ENCODE results near the gene DUSP15. TPM values are rescaled to one million over a fixed set of nuclear protein-coding genes. Genes with fewer than 3 reads are reported as not detected.

Gene DUSP15
- total and polyA plus RNA-seq, 12 donors = 2.4 to 17.6 (median 6.1) TPM

GRCh38 chr20:31823360-31824124 lies 46.8 kb downstream of the DUSP15 start:
- 37 to 65% (median 54%) methylated on average over 6 to 14 of the region's 14 CpGs for WGBS, 4 donors
- Histone ChIP-seq H3K36me3 (replicated peaks in 1 of 2) (no peaks in the 10 kb centered on the region), H3K27me3 (no peaks in the 10 kb centered on the region), H3K9me3 (replicated peaks in 1 of 3) (no peaks in the 10 kb centered on the region), H3K27ac (no peak overlapping the region), H3K4me3 (no peak overlapping the region), H3K4me1 (replicated peaks in 1 of 2) (peaks cover 0 to 3% of the 10 kb centered on the region in 2 donors)
- intact Hi-C loops (cut with DNase I) = loop anchor here (5.0 to 10.0 kb wide), 2 partner anchors 201 to 209 kb away; no protein-coding TSS in a partner anchor
- no peak for TF ChIP-seq CTCF (IDR thresholded peaks at IDR 0.05)
- no peak for DNase-seq

- Histone ChIP-seq H3K27ac (no peak overlapping the region), H3K9me3 (replicated peaks in 1 of 3) (no peaks in the 10 kb centered on the region), H3K36me3 (replicated peaks in 1 of 2) (no peaks in the 10 kb centered on the region), H3K27me3 (no peaks in the 10 kb centered on the region), H3K4me3 (peak overlapping the region in 1 of 4 donors; percentile 3), H3K4me1 (replicated peaks in 1 of 2) (peaks cover 0 to 3% of the 10 kb centered on the region in 2 donors)
- no peak for TF ChIP-seq POLR2A (IDR thresholded peaks at IDR 0.05)
- TF ChIP-seq CTCF (IDR thresholded peaks at IDR 0.05) = peak; percentile 97 to 100 (median 98)
- peak; percentile 76 to 89 (median 81) for DNase-seq
- 2 to 13% (median 4%) methylated on average over 4 to 29 of the region's 29 CpGs for WGBS, 4 donors
- intact Hi-C loops (cut with DNase I) = loop anchor here (5.0 to 10.0 kb wide), 2 partner anchors 202 to 210 kb away; no protein-coding TSS in a partner anchor
These were observed 47.7 kb downstream of the DUSP15 start for GRCh38 chr20:31822421-31823330.

GRCh38 chr20:31821427-31821826 lies 48.9 kb downstream of the DUSP15 start:
- intact Hi-C loops (cut with DNase I) = loop anchor here (5.0 to 10.0 kb wide), 2 partner anchors 203 to 211 kb away; no protein-coding TSS in a partner anchor
- WGBS, 4 donors = 44 to 68% (median 51%) methylated on average over 2 to 5 of the region's 5 CpGs
- no peak for TF ChIP-seq CTCF (IDR thresholded peaks at IDR 0.05)
- TF ChIP-seq POLR2A (IDR thresholded peaks at IDR 0.05) = no peak
- Histone ChIP-seq H3K4me1 (replicated peaks in 1 of 2) (peaks cover 0 to 3% of the 10 kb centered on the region in 2 donors), H3K9me3 (replicated peaks in 1 of 3) (no peaks in the 10 kb centered on the region), H3K4me3 (no peak overlapping the region), H3K27me3 (no peaks in the 10 kb centered on the region), H3K36me3 (replicated peaks in 1 of 2) (no peaks in the 10 kb centered on the region), H3K27ac (no peak overlapping the region)
- DNase-seq = no peak

- H3K27me3 ChIP-seq = no peaks in the 10 kb centered on the region
- no peak for DNase-seq
- intact Hi-C loops (cut with DNase I) = loop anchor here (5.0 to 10.0 kb wide), 2 partner anchors 205 to 212 kb away; no protein-coding TSS in a partner anchor
- no peak for TF ChIP-seq POLR2A (IDR thresholded peaks at IDR 0.05)
- TF ChIP-seq CTCF (IDR thresholded peaks at IDR 0.05) = no peak
- no peak overlapping the region for H3K4me3 ChIP-seq
- no peaks in the 10 kb centered on the region for H3K9me3 ChIP-seq (replicated peaks in 1 of 3)
- no peaks in the 10 kb centered on the region for H3K36me3 ChIP-seq (replicated peaks in 1 of 2)
- H3K27ac ChIP-seq = no peak overlapping the region
- H3K4me1 ChIP-seq (replicated peaks in 1 of 2) = peaks cover 0 to 3% of the 10 kb centered on the region in 2 donors
- 59 to 81% (median 80%) methylated on average over 1 to 6 of the region's 6 CpGs for WGBS, 4 donors
These were observed 50.1 kb downstream of the DUSP15 start for GRCh38 chr20:31820228-31820627.

Data from adrenal gland (tissue), 12 donors.